Measurements from ENCODE around the gene ANXA4. TPM values are rescaled to one million over a fixed set of nuclear protein-coding genes. Genes with fewer than 3 reads are reported as not detected.
A peak's percentile ranks its signal among the peaks of the same experiment; 100 is the strongest.
"Not testable (repeated sequence)": the region's sequence is repeated elsewhere in the genome, so short reads cannot be mapped to it uniquely, and the experiment has no call there.

The ANXA4 gene
- polyA plus RNA-seq, 6 donors from 2014 or later: 43.4 to 113 (median 82.0) TPM

GRCh38 chr2:69729266-69729665, 12.7 kb upstream of the ANXA4 start:
- Mint-ChIP-seq H3K9me3 (peaks cover 0 to 5% (median 0%) of the 10 kb centered on the region in 7 donors), H3K27ac (peak overlapping the region in 1 of 6 donors; percentile 59), H3K36me3 (peaks cover 0 to 4% of the 10 kb centered on the region in 2 donors), H3K27me3 (no peaks in the 10 kb centered on the region), H3K4me1 (peaks cover 26 to 51% (median 36%) of the 10 kb centered on the region in 3 donors), H3K4me3 (no peak overlapping the region)
- no peak for ATAC-seq (ENCODE audit: low read depth in 2 of 2)
- no peak for DNase-seq

DNA sequence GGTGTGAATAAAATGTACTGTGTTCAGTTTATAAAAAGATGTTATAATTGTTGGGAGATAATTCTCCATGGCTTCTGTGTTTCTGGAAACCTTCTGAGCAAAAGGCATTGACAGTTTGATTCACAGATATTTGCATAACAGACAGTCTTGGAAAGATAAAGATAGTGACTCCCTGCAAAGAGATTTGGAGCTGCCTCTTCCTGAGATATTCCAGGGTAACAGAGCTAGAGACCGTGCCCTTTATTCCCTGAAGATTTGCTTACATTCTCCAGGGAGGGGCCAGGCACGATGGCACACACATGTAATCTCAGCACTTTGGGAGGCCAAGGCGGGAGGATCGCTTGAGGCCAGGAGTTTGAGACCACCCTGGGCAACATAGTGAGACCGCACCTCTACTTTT, 12.2 kb upstream of the ANXA4 start:
- H3K27ac Mint-ChIP-seq: no peak overlapping the region
- H3K27me3 Mint-ChIP-seq: no peaks in the 10 kb centered on the region
- H3K4me1 Mint-ChIP-seq: peaks cover 26 to 51% (median 37%) of the 10 kb centered on the region in 3 donors
- DNase-seq (no peak), ATAC-seq (ENCODE audit: low read depth in 2 of 2) (no peak)
- peaks cover 0 to 5% (median 0%) of the 10 kb centered on the region in 7 donors for H3K9me3 Mint-ChIP-seq
- H3K4me3 Mint-ChIP-seq: no peak overlapping the region
- peaks cover 0 to 4% of the 10 kb centered on the region in 2 donors for H3K36me3 Mint-ChIP-seq

- DNase-seq: peak; percentile 68
- Mint-ChIP-seq H3K4me1 (peaks cover 34 to 62% (median 41%) of the 10 kb centered on the region in 3 donors), H3K4me3 (peak overlapping the region in 7 of 8 donors; percentile 10 to 85 (median 55)), H3K27me3 (no peaks in the 10 kb centered on the region), H3K27ac (peak overlapping the region in 5 of 6 donors; percentile 39 to 95 (median 83)), H3K36me3 (peaks cover 0 to 4% of the 10 kb centered on the region in 2 donors), H3K9me3 (peaks cover 0 to 5% (median 0%) of the 10 kb centered on the region in 7 donors)
- peak; percentile 86 to 87 for ATAC-seq (ENCODE audit: low read depth in 2 of 2)
Measured at GRCh38 chr2:69731147-69731970, 10.6 kb upstream of the ANXA4 start.

DNA sequence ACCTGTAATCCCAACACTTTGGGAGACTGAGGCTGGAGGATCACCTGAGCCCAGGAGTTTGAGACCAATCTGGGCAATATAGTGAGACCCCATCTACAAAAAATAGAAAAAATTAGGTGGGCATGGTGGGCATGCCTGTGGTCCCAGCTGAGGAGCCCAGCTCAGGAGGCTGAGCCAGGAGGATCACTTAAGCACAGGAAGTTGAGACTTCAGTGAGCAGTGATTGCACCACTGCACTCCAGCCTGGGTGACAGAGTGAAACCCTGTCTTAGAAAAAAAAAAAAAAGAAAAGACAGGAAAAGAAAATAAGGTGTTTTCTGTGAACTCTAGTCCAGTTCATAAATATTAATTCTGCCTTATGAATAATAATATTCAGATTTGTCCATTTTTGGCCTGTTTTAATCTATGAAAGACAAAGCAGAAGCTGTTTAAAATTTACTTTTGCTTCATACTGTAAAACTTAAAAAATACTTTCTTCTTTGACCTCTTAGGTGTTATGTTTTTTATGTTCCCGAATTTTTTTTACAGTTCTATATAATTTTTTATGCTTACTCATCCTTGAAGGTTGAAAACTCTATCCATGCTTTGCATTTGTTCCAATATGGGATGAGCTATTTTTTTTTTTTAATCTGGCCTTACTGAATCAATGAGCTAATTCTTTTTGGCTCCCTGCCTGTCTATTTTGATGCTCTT, 8.4 kb upstream of the ANXA4 start:
- Mint-ChIP-seq H3K4me3 (peak overlapping the region in 2 of 8 donors; percentile 29 to 51), H3K9me3 (peaks cover 0 to 5% (median 0%) of the 10 kb centered on the region in 7 donors), H3K36me3 (peaks cover 0 to 4% of the 10 kb centered on the region in 2 donors), H3K27ac (peak overlapping the region in 3 of 6 donors; percentile 15 to 55 (median 30)), H3K4me1 (peaks cover 38 to 68% (median 41%) of the 10 kb centered on the region in 3 donors), H3K27me3 (no peaks in the 10 kb centered on the region)
- DNase-seq (no peak), ATAC-seq (ENCODE audit: low read depth in 2 of 2) (no peak)

DNA sequence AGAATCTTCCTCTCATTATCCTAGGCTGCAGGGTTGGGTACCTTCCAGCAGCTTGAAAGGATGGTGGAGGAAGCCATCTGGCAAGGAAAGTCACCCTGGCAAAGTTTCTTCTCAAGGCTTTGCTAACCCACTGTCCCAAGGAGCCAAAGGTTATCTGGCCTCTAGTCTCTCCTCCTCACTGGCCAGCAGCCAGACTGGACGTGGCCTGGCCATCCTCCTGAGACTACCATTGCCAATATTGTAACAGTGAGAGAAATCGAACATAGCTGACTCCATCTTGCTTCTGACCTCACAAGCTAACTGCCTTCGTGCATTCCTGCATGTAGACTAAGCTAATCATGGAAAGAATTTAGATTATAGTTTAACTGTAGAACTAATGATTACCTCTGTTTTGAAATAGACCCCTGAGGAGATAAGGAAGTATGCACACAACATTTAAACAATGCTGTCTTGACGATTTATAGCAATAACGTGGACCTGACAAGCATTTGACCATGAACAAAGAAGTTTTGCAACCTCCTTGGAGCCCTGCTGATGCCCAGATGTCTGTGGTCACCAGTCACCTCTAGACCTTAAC, 7.8 kb upstream of the ANXA4 start:
- Mint-ChIP-seq H3K4me1 (peaks cover 38 to 73% (median 41%) of the 10 kb centered on the region in 3 donors), H3K27ac (peak overlapping the region in 3 of 6 donors; percentile 12 to 55 (median 39))

DNA sequence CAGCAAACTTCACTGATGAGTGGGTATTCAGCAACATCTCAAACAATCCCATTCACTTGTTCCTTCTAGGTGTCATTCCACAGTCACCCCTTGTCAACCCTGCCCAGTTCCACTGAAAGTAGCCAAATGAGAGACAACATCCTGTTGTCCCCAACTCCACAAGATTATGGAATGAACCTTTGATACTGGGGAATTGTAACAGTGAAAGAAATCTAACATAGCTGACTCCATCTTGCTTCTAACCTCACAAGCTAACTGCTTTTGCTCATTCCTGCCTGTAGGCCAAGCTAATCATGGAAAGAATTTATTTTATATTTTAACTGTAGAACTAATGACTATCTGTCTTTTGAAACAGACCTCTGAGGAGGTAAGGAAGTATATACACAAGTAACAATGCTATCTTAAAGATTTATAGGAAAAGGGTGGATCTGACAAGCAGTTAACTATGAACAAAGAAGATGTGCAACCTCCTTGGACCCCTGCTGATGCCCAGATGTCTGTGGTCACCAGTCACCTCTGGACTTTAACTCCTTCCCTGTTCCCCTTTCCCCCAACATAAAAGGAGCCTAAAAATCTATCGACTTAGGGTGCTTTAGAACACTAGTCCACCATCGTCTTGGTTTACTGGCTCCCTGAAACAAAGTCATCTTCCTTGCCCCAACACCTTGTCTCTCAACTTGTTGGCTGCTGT, 6.9 kb upstream of the ANXA4 start:
- Mint-ChIP-seq H3K36me3 (peaks cover 0 to 4% of the 10 kb centered on the region in 2 donors), H3K27ac (peak overlapping the region in 3 of 6 donors; percentile 45 to 75 (median 55)), H3K9me3 (peaks cover 0 to 5% (median 0%) of the 10 kb centered on the region in 7 donors)

More for the DNA sequence above, 7.8 kb upstream of the ANXA4 start:
- Mint-ChIP-seq H3K9me3 (peaks cover 0 to 5% (median 0%) of the 10 kb centered on the region in 7 donors), H3K27me3 (no peaks in the 10 kb centered on the region), H3K36me3 (peaks cover 0 to 4% of the 10 kb centered on the region in 2 donors), H3K4me3 (peak overlapping the region in 1 of 8 donors; percentile 51)
- DNase-seq (no peak), ATAC-seq (ENCODE audit: low read depth in 2 of 2) (no peak)

GRCh38 chr2:69735686-69736085, 6.2 kb upstream of the ANXA4 start:
- Mint-ChIP-seq H3K4me1 (peaks cover 38 to 74% (median 39%) of the 10 kb centered on the region in 3 donors), H3K9me3 (peaks cover 0 to 5% (median 0%) of the 10 kb centered on the region in 7 donors), H3K4me3 (peak overlapping the region in 1 of 8 donors; percentile 18), H3K27me3 (no peaks in the 10 kb centered on the region), H3K27ac (peak overlapping the region in 1 of 6 donors; percentile 51), H3K36me3 (peaks cover 0 to 4% of the 10 kb centered on the region in 2 donors)
- no peak for DNase-seq
- ATAC-seq (ENCODE audit: low read depth in 2 of 2): no peak

More for the DNA sequence above, 6.9 kb upstream of the ANXA4 start:
- no peak for ATAC-seq (ENCODE audit: low read depth in 2 of 2)
- H3K4me3 Mint-ChIP-seq: no peak overlapping the region
- no peaks in the 10 kb centered on the region for H3K27me3 Mint-ChIP-seq
- H3K4me1 Mint-ChIP-seq: peaks cover 38 to 73% (median 41%) of the 10 kb centered on the region in 3 donors
- no peak for DNase-seq

DNA sequence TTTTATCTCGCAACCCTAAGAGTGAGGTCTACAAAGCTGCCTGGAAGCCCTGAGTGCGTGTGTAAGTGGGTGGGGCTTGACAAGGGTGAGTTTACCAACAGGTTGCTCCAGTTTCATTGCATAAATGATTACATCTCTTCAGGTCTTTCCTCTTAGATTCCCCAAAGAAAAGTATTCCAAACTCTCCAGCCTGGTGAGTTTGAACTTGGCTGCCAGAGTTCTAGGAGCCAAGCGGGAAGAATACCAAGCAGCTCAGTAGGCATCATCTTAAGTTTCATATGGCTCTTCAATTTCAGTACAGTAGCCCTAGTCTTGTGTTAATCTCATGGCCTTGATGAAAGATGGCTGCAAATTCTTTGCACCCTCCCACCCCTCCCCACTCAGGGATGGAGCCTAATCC, 3.8 kb upstream of the ANXA4 start:
- DNase-seq; H3K27me3 Mint-ChIP-seq; H3K9me3 Mint-ChIP-seq; H3K27ac Mint-ChIP-seq; ATAC-seq (ENCODE audit: low read depth in 2 of 2); H3K36me3 Mint-ChIP-seq: not testable (repeated sequence)
- Mint-ChIP-seq H3K4me1 (peaks cover 36 to 69% (median 42%) of the 10 kb centered on the region in 3 donors), H3K4me3 (peak overlapping the region in 1 of 8 donors; percentile 42)

DNA sequence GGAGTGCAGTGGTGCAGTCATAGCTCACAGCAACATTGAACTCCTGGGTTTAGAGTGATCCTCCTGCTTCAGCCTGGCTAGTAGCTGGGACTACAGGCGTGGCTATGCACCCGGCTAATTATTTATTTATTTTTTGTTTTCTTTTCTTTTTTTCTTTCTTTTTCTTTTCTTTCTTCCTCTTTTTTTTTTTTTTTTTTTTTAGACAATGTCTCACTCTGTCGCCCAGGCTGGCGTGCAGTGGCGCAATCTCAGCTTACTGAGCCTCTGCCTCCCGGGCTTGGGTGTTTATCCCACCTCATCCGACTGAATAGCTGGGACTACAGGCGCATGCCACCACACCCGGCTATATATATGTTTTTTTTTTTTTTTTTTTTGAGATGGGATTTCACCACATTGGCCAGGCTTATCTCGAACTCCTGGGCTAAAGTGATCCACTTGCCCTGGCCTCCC, 1.4 kb upstream of the ANXA4 start:
- no peaks in the 10 kb centered on the region for H3K36me3 Mint-ChIP-seq
- H3K27ac Mint-ChIP-seq: peak overlapping the region in 2 of 6 donors; percentile 58 to 96
- no peaks in the 10 kb centered on the region for H3K9me3 Mint-ChIP-seq
- peaks cover 31 to 66% (median 32%) of the 10 kb centered on the region in 3 donors for H3K4me1 Mint-ChIP-seq
- DNase-seq: no peak
- ATAC-seq (ENCODE audit: low read depth in 2 of 2): peak in 1 of 2 donors; percentile 8
- H3K4me3 Mint-ChIP-seq: peak overlapping the region; percentile 97 to 100 (median 99)
- H3K27me3 Mint-ChIP-seq: no peaks in the 10 kb centered on the region

GRCh38 chr2:69741229-69741574, 732 bp upstream of the ANXA4 start:
- Mint-ChIP-seq H3K4me3 (peak overlapping the region; percentile 97 to 100 (median 99)), H3K36me3 (no peaks in the 10 kb centered on the region), H3K27ac (peak overlapping the region; percentile 67 to 97 (median 90)), H3K27me3 (no peaks in the 10 kb centered on the region), H3K4me1 (peaks cover 26 to 66% (median 28%) of the 10 kb centered on the region in 3 donors), H3K9me3 (no peaks in the 10 kb centered on the region)
- DNase-seq (no peak), ATAC-seq (ENCODE audit: low read depth in 2 of 2) (peak; percentile 51 to 53)

- DNase-seq (no peak), ATAC-seq (ENCODE audit: low read depth in 2 of 2) (peak in 1 of 2 donors; percentile 15)
- Mint-ChIP-seq H3K9me3 (no peaks in the 10 kb centered on the region), H3K36me3 (peaks cover 0 to 6% of the 10 kb centered on the region in 2 donors), H3K4me3 (peak overlapping the region; percentile 97 to 100 (median 99)), H3K27me3 (no peaks in the 10 kb centered on the region), H3K4me1 (peaks cover 22 to 77% (median 39%) of the 10 kb centered on the region in 3 donors), H3K27ac (peak overlapping the region in 4 of 6 donors; percentile 7 to 96 (median 88))
Measured at GRCh38 chr2:69742322-69742952, 503 bp downstream of the ANXA4 start.

DNA sequence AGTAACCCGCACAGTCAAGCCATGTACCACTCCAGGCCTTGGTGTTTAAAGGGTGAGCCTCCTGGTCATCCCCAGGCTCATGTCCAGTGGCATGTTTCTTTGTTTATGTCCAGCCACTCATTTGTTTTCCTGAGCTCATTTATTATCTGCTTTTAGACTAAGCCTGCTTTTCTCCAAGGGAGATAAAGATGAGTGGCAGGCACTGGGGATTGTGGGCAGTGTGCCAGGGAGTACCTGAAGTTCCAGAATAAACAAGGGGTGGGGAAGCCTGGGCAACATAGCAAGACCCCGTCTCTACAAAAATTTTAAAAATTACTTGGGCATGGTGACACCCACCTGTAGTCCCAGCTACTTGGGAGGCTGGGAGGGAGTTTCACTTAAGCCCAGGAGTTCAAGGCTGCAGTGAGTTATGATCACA, 1.9 kb downstream of the ANXA4 start:
- H3K4me1 Mint-ChIP-seq: peaks cover 22 to 69% (median 39%) of the 10 kb centered on the region in 3 donors
- peak overlapping the region in 1 of 6 donors; percentile 28 for H3K27ac Mint-ChIP-seq
- ATAC-seq (ENCODE audit: low read depth in 2 of 2) (no peak), DNase-seq (no peak)
- no peaks in the 10 kb centered on the region for H3K9me3 Mint-ChIP-seq
- peak overlapping the region in 5 of 8 donors; percentile 3 to 99 (median 10) for H3K4me3 Mint-ChIP-seq
- peaks cover 0 to 6% of the 10 kb centered on the region in 2 donors for H3K36me3 Mint-ChIP-seq
- no peaks in the 10 kb centered on the region for H3K27me3 Mint-ChIP-seq
